Fibroblast of lung (primary cell): ENCODE results near the gene AMOT. TPM values are rescaled to one million over a fixed set of nuclear protein-coding genes. Genes with fewer than 3 reads are reported as not detected.
A peak's percentile ranks its signal among the peaks of the same experiment; 100 is the strongest.

Experiments used
- DNase-seq, 2 donors: peaks; one replicate each; pipeline versions ENCODE4 v3.0.0 to v3.0.0-alpha.2; 2010; ENCODE audit warnings: low read depth in 2 of 2
- H2AFZ ChIP-seq: 2 replicates; pipeline ENCODE4 v1.5.1; 2012; ENCODE audit warnings: low read length, control low read depth, inconsistent platforms
- H3K27ac ChIP-seq: 2 replicates; pipeline ENCODE4 v1.5.1; 2011; ENCODE audit warnings: low read length, control low read depth; ENCODE audit not compliant: insufficient read depth
- H3K27me3 ChIP-seq: 2 replicates; pipeline ENCODE4 v1.5.1; 2011; ENCODE audit warnings: mild to moderate bottlenecking, low read length; ENCODE audit not compliant: control insufficient read depth, insufficient read depth
- H3K36me3 ChIP-seq: 2 replicates; pipeline ENCODE4 v1.5.1; 2011; ENCODE audit warnings: low read length; ENCODE audit not compliant: control insufficient read depth, insufficient read depth
- H3K4me1 ChIP-seq: 2 replicates; pipeline ENCODE4 v1.5.1; 2011; ENCODE audit warnings: low read length; ENCODE audit not compliant: control insufficient read depth, insufficient read depth; ENCODE audit errors: extremely low read depth
- H3K4me2 ChIP-seq: 2 replicates; pipeline ENCODE4 v1.5.1; 2011; ENCODE audit warnings: low read length, control low read depth; ENCODE audit not compliant: insufficient read depth; ENCODE audit errors: extremely low read depth
- H3K4me3 ChIP-seq, 4 experiments: fragments of 200-600 bp in 1 of 4; sonication (generic) in 1 of 4; replicated peaks in 1 of 4; 2 replicates each; pipeline ENCODE4 v1.5.1; 2011 to 2016; ENCODE audit warnings: low read length in 4 of 4, low read depth in 3 of 4, mild to moderate bottlenecking in 3 of 4, control low read depth in 2 of 4, inconsistent platforms in 1 of 4, mixed read lengths in 1 of 4; ENCODE audit not compliant: insufficient read depth in 1 of 4; ENCODE audit errors: control extremely low read depth in 1 of 4
- H3K79me2 ChIP-seq: 2 replicates; pipeline ENCODE4 v1.5.1; 2012; ENCODE audit warnings: mild to moderate bottlenecking, low read length, inconsistent platforms; ENCODE audit not compliant: control insufficient read depth, insufficient read depth
- H3K9ac ChIP-seq: 2 replicates; pipeline ENCODE4 v1.5.1; 2011; ENCODE audit warnings: mild to moderate bottlenecking, low read length, control low read depth; ENCODE audit not compliant: insufficient read depth
- H3K9me3 ChIP-seq: 2 replicates; pipeline ENCODE4 v1.5.1; 2012; ENCODE audit warnings: low read depth, low read length; ENCODE audit not compliant: control insufficient read depth, insufficient read depth
- H4K20me1 ChIP-seq: 2 replicates; pipeline ENCODE4 v1.5.1; 2011; ENCODE audit warnings: low read length; ENCODE audit not compliant: control insufficient read depth, insufficient read depth; ENCODE audit errors: extremely low read depth
- CTCF ChIP-seq, 2 donors: IDR thresholded peaks in 1 of 2; conservative IDR thresholded peaks in 1 of 2; 1 replicate in 1 of 2; 2 replicates in 1 of 2; pipeline ENCODE4 v1.5.1; 2011 to 2012; ENCODE audit warnings: low read length in 2 of 2, control low read depth in 1 of 2, inconsistent platforms in 1 of 2, low read depth in 1 of 2, mild to moderate bottlenecking in 1 of 2
- EZH2 ChIP-seq: IDR thresholded peaks from 2 replicates; pipeline ENCODE4 v1.5.1; 2012; ENCODE audit warnings: low read length, control low read depth, mild to moderate bottlenecking; ENCODE audit errors: missing control alignments
- polyA plus RNA-seq, 2 donors: library from polyadenylated mRNA; depleted of rRNA in 1 of 2; stranded (reverse) in 1 of 2; unstranded in 1 of 2; fragments of >200 nt; gene quantifications; 2 replicates each; pipeline ENCODE4 v1.2.1, GENCODE V29; 2011 to 2012; ENCODE audit warnings: missing spikeins in 1 of 2
- total RNA-seq: library from RNA; depleted of rRNA; stranded (reverse); fragments of >200 nt; gene quantifications from 2 replicates; pipeline ENCODE4 v1.2.1, GENCODE V29; 2014

AMOT gene
- total and polyA plus RNA-seq, 2 donors (not counting 1 experiment from before 2014, with no cell fraction given) = 6.8 to 7.5 TPM

GRCh38 chrX:112827292-112827903, 13.2 kb downstream of the AMOT start:
- Histone ChIP-seq H4K20me1 (no peaks in the 10 kb centered on the region), H2AFZ (no peak overlapping the region), H3K36me3 (no peaks in the 10 kb centered on the region), H3K4me1 (peaks cover 2% of the 10 kb centered on the region), H3K27me3 (no peaks in the 10 kb centered on the region), H3K9ac (no peak overlapping the region), H3K9me3 (no peaks in the 10 kb centered on the region), H3K4me2 (no peak overlapping the region), H3K79me2 (no peaks in the 10 kb centered on the region), H3K27ac (no peak overlapping the region), H3K4me3 (no peak overlapping the region)
- no peak for TF ChIP-seq EZH2
- no peak for TF ChIP-seq CTCF (conservative IDR thresholded peaks at IDR 0.05 in 1 of 2, IDR thresholded peaks at IDR 0.05 in 1 of 2; ENCODE audit: low read depth in 1 of 2, low read length in 2 of 2)
- no peak for DNase-seq

- no peaks in the 10 kb centered on the region for H4K20me1 ChIP-seq
- no peak overlapping the region for H3K4me3 ChIP-seq
- H3K4me2 ChIP-seq = no peak overlapping the region
- no peak for TF ChIP-seq CTCF (conservative IDR thresholded peaks at IDR 0.05 in 1 of 2, IDR thresholded peaks at IDR 0.05 in 1 of 2; ENCODE audit: low read depth in 1 of 2, low read length in 2 of 2)
- no peak for TF ChIP-seq EZH2
- no peaks in the 10 kb centered on the region for H3K27me3 ChIP-seq
- H3K9me3 ChIP-seq = no peaks in the 10 kb centered on the region
- DNase-seq = peak; percentile 24 to 43
- H3K4me1 ChIP-seq = no peaks in the 10 kb centered on the region
- H3K79me2 ChIP-seq = no peaks in the 10 kb centered on the region
- no peak overlapping the region for H2AFZ ChIP-seq
- H3K27ac ChIP-seq = no peak overlapping the region
- H3K36me3 ChIP-seq = no peaks in the 10 kb centered on the region
- no peak overlapping the region for H3K9ac ChIP-seq
Observed at GRCh38 chrX:112826023-112826422, 14.6 kb downstream of the AMOT start.

GRCh38 chrX:112822892-112823291, 17.7 kb downstream of the AMOT start:
- TF ChIP-seq EZH2 (no peak), CTCF (conservative IDR thresholded peaks at IDR 0.05 in 1 of 2, IDR thresholded peaks at IDR 0.05 in 1 of 2; ENCODE audit: low read depth in 1 of 2, low read length in 2 of 2) (no peak)
- H3K4me2 ChIP-seq = no peak overlapping the region
- no peak overlapping the region for H3K27ac ChIP-seq

More at GRCh38 chrX:112822892-112823291, 17.7 kb downstream of the AMOT start:
- no peaks in the 10 kb centered on the region for H3K9me3 ChIP-seq
- H3K79me2 ChIP-seq = no peaks in the 10 kb centered on the region
- no peaks in the 10 kb centered on the region for H4K20me1 ChIP-seq
- H3K4me3 ChIP-seq = no peak overlapping the region
- H3K36me3 ChIP-seq = no peaks in the 10 kb centered on the region
- DNase-seq = no peak
- H2AFZ ChIP-seq = no peak overlapping the region
- H3K9ac ChIP-seq = no peak overlapping the region
- H3K27me3 ChIP-seq = no peaks in the 10 kb centered on the region
- peaks cover 3% of the 10 kb centered on the region for H3K4me1 ChIP-seq
